GM18505 (cell line): Measurements from ENCODE around the gene COL9A3.

Experiments used
- ATAC-seq: cut with Tn5 transposase; IDR thresholded peaks from one replicate; pipeline ENCODE4 v1.9.1; 2021; ENCODE audit not compliant: unreplicated experiment
- POLR2A ChIP-seq: IDR thresholded peaks from 4 replicates; pipeline ENCODE4 v1.6.1; 2011; ENCODE audit warnings: borderline replicate concordance; ENCODE audit not compliant: insufficient read depth, insufficient read length; ENCODE audit errors: extremely low read depth

Gene COL9A3

GRCh38 chr20:62822788-62823651 lies 6.2 kb downstream of the COL9A3 start:
- TF ChIP-seq POLR2A: no peak
- no peak for ATAC-seq

DNA sequence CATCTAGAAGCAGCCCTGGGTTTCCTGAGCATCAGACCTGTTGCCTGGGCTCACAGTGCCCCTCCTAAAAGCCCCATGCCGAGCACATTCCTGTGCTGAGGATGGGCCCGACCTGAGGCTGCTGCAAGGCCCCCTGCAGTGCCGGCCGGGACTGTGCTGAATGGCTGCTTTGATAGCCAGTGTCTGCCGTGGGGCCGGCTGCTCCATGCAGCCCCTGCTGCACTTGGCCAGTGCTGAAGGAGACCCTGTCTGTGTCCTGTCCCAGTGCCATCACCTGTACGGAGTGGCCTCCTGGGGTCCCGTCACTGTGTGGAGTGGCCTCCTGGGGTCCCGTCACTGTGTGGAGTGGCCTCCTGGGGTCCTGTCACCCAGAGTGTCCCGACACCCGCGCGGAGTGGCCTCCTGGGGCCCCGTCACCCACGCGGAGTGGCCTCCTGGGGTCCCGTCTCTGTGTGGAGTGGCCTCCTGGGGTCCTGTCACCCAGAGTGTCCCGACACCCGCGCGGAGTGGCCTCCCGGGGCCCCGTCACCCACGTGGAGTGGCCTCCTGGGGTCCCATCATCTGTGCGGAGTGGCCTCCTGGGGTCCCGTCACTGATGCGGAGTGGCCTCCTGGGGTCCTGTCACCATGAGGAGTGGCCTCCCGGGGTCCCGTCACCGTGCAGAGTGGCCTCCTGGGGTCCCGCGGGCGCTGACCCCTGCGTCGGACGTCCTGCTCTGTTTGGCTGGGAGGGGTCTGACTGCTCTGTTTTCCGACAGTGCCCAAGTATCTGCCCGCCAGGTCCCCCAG lies 7.0 kb downstream of the COL9A3 start:
- ATAC-seq: no peak

DNA sequence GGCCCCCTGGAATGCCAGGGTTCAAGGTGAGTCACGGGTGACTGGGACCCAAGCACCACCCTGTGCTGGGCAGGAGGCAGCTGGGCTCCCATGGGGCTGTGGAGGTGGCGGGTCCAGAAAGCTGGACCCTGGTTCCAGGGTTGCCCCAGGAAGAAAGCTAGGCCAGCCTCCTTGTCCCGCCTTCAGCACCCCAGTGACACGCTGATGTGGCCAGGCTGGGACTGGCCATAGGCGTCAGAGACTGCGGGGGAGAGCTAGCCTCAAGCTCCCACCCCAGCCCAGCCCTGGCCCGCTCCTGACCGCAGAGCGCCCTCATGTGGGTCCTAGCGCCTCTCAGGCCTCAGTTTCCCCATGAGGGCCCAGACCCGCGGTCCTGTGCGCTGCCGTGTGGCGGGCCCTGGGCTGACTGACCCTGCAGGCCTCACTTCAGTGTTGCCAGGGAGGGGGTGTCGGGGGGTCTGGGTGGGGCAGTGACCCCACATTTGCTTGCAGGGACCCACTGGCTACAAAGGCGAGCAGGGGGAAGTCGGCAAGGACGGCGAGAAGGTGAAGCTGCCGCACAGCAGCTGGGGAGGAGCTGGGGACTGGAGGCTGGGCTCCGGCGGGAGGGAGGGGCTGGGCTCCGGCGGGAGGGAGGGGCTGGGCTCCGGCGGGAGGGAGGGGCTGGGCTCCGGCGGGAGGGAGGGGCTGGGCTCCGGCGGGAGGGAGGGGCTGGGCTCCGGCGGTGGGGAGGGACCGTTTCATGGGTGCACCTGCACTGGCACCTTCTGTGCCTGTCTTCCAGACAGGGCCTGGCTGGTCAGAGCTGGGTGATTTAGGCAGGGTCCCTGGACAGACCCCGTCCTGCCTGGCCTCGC lies 7.9 kb downstream of the COL9A3 start:
- no peak for ATAC-seq
- no peak for TF ChIP-seq POLR2A

More for the DNA sequence above, 7.0 kb downstream of the COL9A3 start:
- no peak for TF ChIP-seq POLR2A

- no peak for TF ChIP-seq POLR2A
- no peak for ATAC-seq
Measured at GRCh38 chr20:62825333-62825985, 8.6 kb downstream of the COL9A3 start.

- ATAC-seq: no peak
- TF ChIP-seq POLR2A: no peak
Measured at GRCh38 chr20:62825986-62826645, 9.3 kb downstream of the COL9A3 start.

DNA sequence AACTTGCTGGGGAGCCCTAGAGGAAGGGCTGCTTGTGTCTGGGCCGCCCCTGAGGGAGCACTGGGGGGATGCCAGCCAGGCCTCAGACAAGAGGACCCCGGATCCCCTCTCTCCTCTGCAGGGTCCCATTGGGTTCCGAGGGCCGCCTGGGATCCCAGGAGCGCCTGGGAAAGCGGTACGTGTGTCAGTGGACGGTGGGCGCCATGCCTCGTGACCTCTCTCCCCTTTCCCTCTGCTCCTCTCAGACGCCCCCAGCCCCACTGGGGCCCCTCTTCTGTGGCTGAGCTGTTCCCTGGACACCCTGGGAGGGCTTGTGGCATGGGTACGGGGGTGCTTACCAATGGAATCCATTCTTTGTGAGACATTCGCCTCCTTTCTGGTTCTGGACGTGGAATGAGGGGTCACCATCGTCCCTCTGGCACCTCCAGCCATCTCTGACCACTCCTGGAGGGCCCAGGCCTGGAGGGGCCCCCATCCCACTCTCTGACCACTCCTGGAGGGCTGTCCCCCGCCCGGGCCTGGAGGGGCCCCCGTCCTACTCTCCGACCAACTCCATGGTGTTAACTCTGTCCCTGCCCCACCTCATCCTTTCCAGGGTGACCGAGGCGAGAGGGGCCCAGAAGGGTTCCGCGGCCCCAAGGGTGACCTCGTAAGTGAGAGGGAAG lies 9.9 kb downstream of the COL9A3 start:
- no peak for TF ChIP-seq POLR2A
- ATAC-seq: no peak

DNA sequence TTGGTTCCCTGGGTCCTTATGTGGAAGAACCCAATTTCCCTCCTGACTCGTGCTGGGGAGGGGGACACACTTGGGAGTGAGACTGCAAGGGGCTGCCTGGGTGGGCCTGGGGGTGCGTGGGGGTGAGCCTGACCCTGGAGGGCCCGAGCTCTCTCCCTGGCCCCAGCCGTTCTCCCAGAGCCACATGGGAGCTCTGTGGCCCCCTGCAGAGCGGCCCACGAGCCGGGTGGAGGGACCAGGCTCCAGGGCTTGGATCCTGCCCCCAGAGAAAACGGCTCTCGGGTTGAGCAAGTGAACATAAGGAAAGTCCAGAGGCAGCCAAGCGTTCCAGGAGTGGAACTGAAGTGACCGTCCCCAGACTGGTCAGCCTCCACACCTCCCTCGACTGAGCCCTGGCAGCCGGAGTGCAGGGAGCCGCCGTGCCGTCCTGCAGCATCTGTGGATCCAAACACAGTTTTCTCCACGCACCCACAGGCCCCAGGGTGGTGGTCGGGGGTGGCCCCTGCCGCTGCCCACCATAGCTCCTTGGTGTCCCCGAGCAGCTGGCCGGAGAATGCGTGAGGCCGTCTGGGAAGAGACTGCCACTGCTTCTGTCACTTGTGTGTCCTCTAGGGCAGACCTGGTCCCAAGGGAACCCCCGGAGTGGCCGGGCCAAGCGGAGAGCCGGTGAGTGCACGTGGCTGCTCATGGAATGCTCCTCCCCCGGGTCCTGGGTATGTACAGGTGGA lies 10.6 kb downstream of the COL9A3 start:
- ATAC-seq: no peak
- TF ChIP-seq POLR2A: no peak

- no peak for ATAC-seq
- TF ChIP-seq POLR2A: no peak
Measured at GRCh38 chr20:62828051-62828450, 11.2 kb downstream of the COL9A3 start.

DNA sequence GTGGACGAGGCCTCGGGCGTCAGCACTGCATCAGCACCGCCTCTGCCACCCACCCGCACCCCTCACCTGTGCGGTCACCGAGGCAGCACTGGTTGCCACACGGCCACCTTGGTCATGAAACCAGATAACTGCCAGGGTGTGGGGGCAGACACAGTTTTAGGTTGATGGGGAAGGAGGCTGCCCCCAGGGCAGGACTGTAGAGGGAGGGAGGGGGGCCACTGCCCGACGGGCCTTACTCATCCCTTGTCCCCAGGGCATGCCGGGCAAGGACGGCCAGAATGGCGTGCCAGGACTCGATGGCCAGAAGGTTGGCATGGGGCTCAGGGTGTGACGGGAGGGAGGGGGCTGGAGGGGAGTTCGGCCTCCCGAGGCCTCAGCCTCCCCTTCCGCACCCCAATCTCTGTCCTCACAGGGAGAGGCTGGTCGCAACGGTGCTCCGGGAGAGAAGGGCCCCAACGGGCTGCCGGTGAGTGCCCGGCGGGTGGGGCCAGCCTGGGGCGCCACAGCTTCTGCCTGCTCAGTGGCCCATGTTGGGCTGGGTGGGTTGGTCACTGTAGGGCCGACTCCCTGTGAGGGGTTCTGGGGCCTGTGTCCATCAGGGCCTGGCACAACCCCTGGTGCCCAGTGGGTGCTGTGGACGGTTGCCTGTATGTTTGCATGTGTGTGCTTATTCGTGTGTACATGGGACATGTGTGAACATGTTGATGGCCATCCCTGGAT lies 11.8 kb downstream of the COL9A3 start:
- no peak for TF ChIP-seq POLR2A
- ATAC-seq: no peak
